ENCODE data around the gene ARMC5.

- TF ChIP-seq CTCF (conservative IDR thresholded peaks at IDR 0.05; ENCODE audit: low read depth, low read length) (no peak), EZH2 (IDR thresholded peaks at IDR 0.05; ENCODE audit: borderline replicate concordance, low read depth, low read length, poor library complexity, severe bottlenecking) (no peak)
These were observed 41.4 kb upstream of the ARMC5 start for GRCh38 chr16:31417916-31418315.

All from A673 (cell line).